SK-N-SH treated with all-trans-retinoic acid at 6 μM for 48 hours (cell line): ENCODE measurements around the gene ATP5F1D.

ENCODE experiments used
- ATAC-seq: fragments of 200-7000 bp; cut with Tn5 transposase; 3 replicates; pipeline ENCODE4 v1.9.1; 2020; ENCODE audit warnings: mild to moderate bottlenecking, moderate library complexity
- ARNTL ChIP-seq: fragments of 450-650 bp; formaldehyde crosslinking; IDR thresholded peaks from 2 replicates; pipeline ENCODE4 v1.5.0; 2020; ENCODE audit warnings: low read depth, mild to moderate bottlenecking, moderate library complexity, borderline replicate concordance
- CSDC2 ChIP-seq: fragments of 250-450 bp; sonication (Bioruptor Pico); IDR thresholded peaks from 2 replicates; pipeline ENCODE4 v1.5.0; 2020; ENCODE audit warnings: mild to moderate bottlenecking, moderate library complexity
- ESRRG ChIP-seq: fragments of 250-450 bp; sonication (Bioruptor Pico); IDR thresholded peaks from 2 replicates; pipeline ENCODE4 v1.6.1; 2021; ENCODE audit warnings: mild to moderate bottlenecking
- GLIS3 ChIP-seq: fragments of 250-450 bp; sonication (Bioruptor Pico); IDR thresholded peaks from 2 replicates; pipeline ENCODE4 v1.5.0; 2020; ENCODE audit warnings: mild to moderate bottlenecking, moderate library complexity
- ISL1 ChIP-seq: fragments of 250-450 bp; sonication (Bioruptor Pico); IDR thresholded peaks from 2 replicates; pipeline ENCODE4 v2.1.2; 2022; ENCODE audit warnings: mild to moderate bottlenecking, moderate library complexity
- OSR1 ChIP-seq: fragments of 250-450 bp; sonication (Bioruptor Pico); IDR thresholded peaks from 2 replicates; pipeline ENCODE4 v1.8.0; 2022; ENCODE audit warnings: moderate library complexity, mild to moderate bottlenecking, inconsistent platforms
- RARB ChIP-seq: fragments of 250-450 bp; sonication (Bioruptor Pico); IDR thresholded peaks from 2 replicates; pipeline ENCODE4 v1.8.0; 2021; ENCODE audit warnings: mild to moderate bottlenecking, moderate library complexity
- SNAI2 ChIP-seq: fragments of 250-450 bp; sonication (Bioruptor Pico); IDR thresholded peaks from 2 replicates; pipeline ENCODE4 v1.5.0; 2020; ENCODE audit warnings: mild to moderate bottlenecking, moderate library complexity
- TOX ChIP-seq: fragments of 250-450 bp; sonication (Bioruptor Pico); IDR thresholded peaks from 2 replicates; pipeline ENCODE4 v1.8.0; 2021; ENCODE audit warnings: mild to moderate bottlenecking, moderate library complexity, borderline replicate concordance
- ZC3H10 ChIP-seq: fragments of 250-450 bp; sonication (Bioruptor Pico); IDR thresholded peaks from 2 replicates; pipeline ENCODE4 v1.5.1; 2021; ENCODE audit warnings: mild to moderate bottlenecking, moderate library complexity
- ZFP3 ChIP-seq: fragments of 250-450 bp; sonication (Bioruptor Pico); IDR thresholded peaks from 2 replicates; pipeline ENCODE4 v1.5.0; 2020; ENCODE audit warnings: mild to moderate bottlenecking, moderate library complexity
- ZFP30 ChIP-seq: fragments of 450-650 bp; formaldehyde crosslinking; IDR thresholded peaks from 2 replicates; pipeline ENCODE4 v1.5.0; 2022; ENCODE audit warnings: mild to moderate bottlenecking, moderate library complexity
- ZNF565 ChIP-seq: fragments of 450-650 bp; formaldehyde crosslinking; conservative IDR thresholded peaks from 2 replicates; pipeline ENCODE4 v1.5.0; 2020; ENCODE audit warnings: low read depth, mild to moderate bottlenecking, moderate library complexity
- ZNF70 ChIP-seq: fragments of 450-650 bp; formaldehyde crosslinking; IDR thresholded peaks from 2 replicates; pipeline ENCODE4 v1.5.0; 2020; ENCODE audit warnings: mild to moderate bottlenecking, moderate library complexity
- ZNF8 ChIP-seq: fragments of 450-650 bp; formaldehyde crosslinking; IDR thresholded peaks from 2 replicates; pipeline ENCODE4 v1.5.0; 2020; ENCODE audit warnings: mild to moderate bottlenecking, moderate library complexity
- TF ChIP-seq, protein P1 (sequence below): fragments of 250-450 bp; sonication (Bioruptor Pico); IDR thresholded peaks from 2 replicates; pipeline ENCODE4 v1.5.1; 2021; ENCODE audit warnings: mild to moderate bottlenecking, moderate library complexity
- TF ChIP-seq, protein P2 (sequence below): fragments of 250-450 bp; sonication (Bioruptor Pico); IDR thresholded peaks from 2 replicates; pipeline ENCODE4 v1.5.1; 2020; ENCODE audit warnings: low read depth, mild to moderate bottlenecking, moderate library complexity
- TF ChIP-seq, protein P3 (sequence below): fragments of 250-450 bp; sonication (Bioruptor Pico); IDR thresholded peaks from 2 replicates; pipeline ENCODE4 v1.8.0; 2020; ENCODE audit warnings: mild to moderate bottlenecking, moderate library complexity, borderline replicate concordance
- TF ChIP-seq, protein P4 (sequence below): fragments of 250-450 bp; sonication (Bioruptor Pico); IDR thresholded peaks from 2 replicates; pipeline ENCODE4 v1.5.0; 2020; ENCODE audit warnings: mild to moderate bottlenecking, moderate library complexity

Gene ATP5F1D

DNA sequence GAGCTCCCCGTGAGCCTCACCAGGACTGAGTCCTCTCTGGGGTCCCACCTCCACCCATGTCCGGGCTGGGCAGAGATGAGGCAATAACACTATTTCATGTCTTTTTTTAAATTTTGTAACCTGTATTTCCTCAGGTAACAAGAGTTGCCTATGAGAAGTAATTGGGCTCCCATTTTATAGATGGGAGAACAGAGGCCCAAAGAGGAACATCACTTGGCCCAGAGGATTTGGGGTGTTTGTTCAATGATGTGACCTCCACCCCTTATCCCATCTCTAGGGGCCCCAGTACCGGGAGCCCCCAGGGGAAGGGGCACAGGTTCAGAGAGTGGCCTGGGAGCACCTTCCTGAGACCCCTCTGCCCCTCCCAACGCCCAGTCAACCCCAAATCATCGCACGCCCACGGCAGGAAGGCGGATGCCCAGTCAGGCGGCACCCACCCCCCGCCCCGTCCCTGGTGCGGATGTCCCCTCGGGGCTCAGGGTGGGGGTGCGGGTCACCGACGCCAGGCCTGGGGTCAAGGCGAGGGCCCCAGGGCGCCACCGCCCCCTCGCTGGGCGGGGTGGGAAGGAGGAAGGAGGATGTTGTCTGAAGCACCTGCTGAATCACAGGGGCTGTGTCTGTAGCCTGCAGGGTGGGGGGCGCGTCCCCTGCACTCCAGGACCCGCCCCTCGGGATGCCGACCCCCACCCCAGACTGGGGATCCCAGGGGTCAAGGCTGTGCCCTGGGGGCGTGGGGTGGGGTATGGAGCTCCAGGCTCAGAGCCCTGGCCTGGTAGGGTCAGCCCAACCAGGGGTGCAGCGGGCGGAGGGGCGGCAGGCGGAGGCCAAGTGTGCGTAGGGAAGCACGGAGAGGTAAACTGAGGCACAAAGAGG, 18.6 kb downstream of the ATP5F1D start:
- no peak for TF ChIP-seq ZFP3 (CRISPR knock-in tag)
- TF ChIP-seq TOX (CRISPR knock-in tag), result no peak
- TF ChIP-seq, protein P1, sequence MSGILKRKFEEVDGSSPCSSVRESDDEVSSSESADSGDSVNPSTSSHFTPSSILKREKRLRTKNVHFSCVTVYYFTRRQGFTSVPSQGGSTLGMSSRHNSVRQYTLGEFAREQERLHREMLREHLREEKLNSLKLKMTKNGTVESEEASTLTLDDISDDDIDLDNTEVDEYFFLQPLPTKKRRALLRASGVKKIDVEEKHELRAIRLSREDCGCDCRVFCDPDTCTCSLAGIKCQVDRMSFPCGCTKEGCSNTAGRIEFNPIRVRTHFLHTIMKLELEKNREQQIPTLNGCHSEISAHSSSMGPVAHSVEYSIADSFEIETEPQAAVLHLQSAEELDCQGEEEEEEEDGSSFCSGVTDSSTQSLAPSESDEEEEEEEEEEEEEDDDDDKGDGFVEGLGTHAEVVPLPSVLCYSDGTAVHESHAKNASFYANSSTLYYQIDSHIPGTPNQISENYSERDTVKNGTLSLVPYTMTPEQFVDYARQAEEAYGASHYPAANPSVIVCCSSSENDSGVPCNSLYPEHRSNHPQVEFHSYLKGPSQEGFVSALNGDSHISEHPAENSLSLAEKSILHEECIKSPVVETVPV (CRISPR knock-in tag), result peak; percentile 30; the same call in 1 of the 2 replicates
- TF ChIP-seq ZNF8 (CRISPR knock-in tag), result no peak
- TF ChIP-seq, protein P2, sequence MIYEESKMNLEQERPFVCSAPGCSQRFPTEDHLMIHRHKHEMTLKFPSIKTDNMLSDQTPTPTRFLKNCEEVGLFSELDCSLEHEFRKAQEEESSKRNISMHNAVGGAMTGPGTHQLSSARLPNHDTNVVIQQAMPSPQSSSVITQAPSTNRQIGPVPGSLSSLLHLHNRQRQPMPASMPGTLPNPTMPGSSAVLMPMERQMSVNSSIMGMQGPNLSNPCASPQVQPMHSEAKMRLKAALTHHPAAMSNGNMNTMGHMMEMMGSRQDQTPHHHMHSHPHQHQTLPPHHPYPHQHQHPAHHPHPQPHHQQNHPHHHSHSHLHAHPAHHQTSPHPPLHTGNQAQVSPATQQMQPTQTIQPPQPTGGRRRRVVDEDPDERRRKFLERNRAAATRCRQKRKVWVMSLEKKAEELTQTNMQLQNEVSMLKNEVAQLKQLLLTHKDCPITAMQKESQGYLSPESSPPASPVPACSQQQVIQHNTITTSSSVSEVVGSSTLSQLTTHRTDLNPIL, result 0 out of 2 replicates have a peak, but pooled peaks have one; percentile 15
- TF ChIP-seq, all 23 proteins: peak for 2
- ATAC-seq, result peak; percentile 21

DNA sequence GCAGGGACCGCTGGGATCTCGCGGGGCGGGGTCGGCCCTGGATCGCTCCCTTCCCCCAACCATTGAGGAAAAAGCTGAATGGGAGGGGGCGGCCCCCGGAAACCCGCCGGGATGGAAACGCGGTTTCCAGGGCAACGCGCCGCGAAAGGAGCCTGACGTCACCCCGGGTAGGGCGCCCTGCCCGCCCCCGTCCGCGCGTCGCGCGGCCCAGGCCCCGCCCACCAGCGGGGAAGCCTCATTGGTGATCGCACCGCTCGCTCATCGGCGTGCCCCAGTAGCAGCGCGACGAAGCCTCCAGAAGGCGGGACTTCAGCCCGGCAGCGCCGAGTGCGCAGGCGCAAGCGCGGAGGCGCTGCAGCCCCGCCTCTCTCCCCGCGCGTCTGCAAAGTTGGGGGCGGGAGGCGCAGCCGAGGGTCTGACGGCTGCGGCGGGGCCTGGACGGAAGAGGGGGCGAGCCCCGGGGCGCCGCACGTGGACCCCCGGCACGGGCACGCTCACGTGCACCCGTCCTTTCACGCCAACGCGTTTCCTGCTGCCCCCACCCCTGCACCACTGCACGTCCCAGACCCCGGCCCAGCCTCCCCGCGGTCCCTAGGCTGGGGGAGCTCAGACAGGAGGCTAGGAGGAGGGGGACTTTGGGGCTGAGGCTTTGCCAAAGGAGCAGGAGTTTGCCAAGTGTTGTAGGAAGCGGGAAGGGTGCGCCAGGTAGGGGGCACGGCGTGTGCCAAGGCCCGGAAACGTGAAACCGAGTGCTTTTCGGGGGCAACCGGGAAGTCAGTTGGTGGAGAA, 19.4 kb downstream of the ATP5F1D start:
- peak; percentile 76 for ATAC-seq
- TF ChIP-seq ZC3H10 (CRISPR knock-in tag), result no peak
- TF ChIP-seq ZFP30 (CRISPR knock-in tag), result no peak
- TF ChIP-seq CSDC2, result no peak
- TF ChIP-seq, protein P3, sequence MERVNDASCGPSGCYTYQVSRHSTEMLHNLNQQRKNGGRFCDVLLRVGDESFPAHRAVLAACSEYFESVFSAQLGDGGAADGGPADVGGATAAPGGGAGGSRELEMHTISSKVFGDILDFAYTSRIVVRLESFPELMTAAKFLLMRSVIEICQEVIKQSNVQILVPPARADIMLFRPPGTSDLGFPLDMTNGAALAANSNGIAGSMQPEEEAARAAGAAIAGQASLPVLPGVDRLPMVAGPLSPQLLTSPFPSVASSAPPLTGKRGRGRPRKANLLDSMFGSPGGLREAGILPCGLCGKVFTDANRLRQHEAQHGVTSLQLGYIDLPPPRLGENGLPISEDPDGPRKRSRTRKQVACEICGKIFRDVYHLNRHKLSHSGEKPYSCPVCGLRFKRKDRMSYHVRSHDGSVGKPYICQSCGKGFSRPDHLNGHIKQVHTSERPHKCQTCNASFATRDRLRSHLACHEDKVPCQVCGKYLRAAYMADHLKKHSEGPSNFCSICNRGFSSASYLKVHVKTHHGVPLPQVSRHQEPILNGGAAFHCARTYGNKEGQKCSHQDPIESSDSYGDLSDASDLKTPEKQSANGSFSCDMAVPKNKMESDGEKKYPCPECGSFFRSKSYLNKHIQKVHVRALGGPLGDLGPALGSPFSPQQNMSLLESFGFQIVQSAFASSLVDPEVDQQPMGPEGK (CRISPR knock-in tag), result peak; percentile 91; the same call in 1 of the 2 replicates
- TF ChIP-seq ZFP3 (CRISPR knock-in tag), result peak; percentile 86
- TF ChIP-seq, all 23 proteins: peak for 2

DNA sequence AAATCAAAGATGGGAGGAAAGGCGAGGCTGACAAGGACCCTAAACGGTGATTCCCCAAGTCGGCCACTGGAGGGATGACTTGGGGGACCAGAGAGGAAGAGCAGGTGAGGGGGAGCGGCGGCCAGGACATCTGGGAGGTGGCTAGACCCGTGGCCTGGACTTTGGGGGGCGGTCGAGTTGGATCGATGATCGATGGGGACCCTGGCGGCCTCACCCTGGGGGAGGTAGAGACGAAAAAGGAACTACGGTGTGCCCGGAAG, 19.9 kb downstream of the ATP5F1D start:
- no peak for ATAC-seq
- TF ChIP-seq RARB (CRISPR knock-in tag) (no peak), CSDC2 (no peak), GLIS3 (no peak)
- TF ChIP-seq, protein P3 (CRISPR knock-in tag), result peak; percentile 4; the same call in 1 of the 2 replicates
- TF ChIP-seq, all 23 proteins: peak for 1

DNA sequence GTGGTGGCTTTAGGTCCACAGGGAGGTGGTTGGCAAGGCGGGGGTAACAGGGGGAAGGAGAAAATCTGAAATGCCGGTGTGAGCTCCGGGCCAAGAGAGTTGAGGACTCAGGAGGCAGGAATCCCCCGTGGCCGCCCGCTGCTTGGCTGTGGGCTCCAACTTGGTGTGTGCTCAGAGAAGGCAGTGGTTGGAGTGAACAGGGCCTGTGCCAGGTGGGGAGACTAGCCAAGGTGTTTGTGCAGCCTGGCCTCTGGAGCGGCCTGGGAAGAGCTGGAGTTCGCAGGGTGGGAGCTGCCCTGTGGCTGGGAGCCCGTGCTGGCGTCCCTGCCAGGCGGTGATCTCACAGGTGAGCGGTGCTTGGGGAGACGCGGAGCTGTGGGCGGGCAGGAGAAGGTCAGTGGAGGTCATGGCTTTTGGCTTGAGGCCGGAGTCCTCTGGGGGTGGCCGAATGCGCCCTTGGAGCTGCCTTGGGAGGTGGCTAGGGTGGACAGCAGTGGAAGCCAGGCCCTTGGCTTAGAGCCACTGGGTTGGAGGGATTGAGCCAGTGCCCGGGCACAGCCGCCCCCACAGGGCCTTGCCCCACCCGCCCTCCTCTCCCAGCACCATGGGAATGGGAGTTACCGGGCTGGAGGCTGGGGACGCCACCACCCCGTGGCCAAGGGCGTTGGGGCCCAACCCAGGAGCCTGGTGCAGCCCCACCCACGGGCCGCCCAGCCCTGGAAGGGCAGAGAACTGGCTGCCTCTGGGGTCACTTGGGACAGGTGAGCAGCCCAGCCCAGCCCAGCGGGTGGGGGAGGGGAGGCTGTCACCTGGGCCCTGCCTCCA, 20.5 kb downstream of the ATP5F1D start:
- no peak for ATAC-seq
- TF ChIP-seq, protein P2, result no peak
- no peak for TF ChIP-seq CSDC2
- no peak for TF ChIP-seq ZNF70 (CRISPR knock-in tag)
- no peak for TF ChIP-seq ISL1 (CRISPR knock-in tag)
- no peak for TF ChIP-seq ARNTL (CRISPR knock-in tag)
- no peak for TF ChIP-seq GLIS3
- TF ChIP-seq ZNF565 (CRISPR knock-in tag), result no peak
- TF ChIP-seq, protein P4, sequence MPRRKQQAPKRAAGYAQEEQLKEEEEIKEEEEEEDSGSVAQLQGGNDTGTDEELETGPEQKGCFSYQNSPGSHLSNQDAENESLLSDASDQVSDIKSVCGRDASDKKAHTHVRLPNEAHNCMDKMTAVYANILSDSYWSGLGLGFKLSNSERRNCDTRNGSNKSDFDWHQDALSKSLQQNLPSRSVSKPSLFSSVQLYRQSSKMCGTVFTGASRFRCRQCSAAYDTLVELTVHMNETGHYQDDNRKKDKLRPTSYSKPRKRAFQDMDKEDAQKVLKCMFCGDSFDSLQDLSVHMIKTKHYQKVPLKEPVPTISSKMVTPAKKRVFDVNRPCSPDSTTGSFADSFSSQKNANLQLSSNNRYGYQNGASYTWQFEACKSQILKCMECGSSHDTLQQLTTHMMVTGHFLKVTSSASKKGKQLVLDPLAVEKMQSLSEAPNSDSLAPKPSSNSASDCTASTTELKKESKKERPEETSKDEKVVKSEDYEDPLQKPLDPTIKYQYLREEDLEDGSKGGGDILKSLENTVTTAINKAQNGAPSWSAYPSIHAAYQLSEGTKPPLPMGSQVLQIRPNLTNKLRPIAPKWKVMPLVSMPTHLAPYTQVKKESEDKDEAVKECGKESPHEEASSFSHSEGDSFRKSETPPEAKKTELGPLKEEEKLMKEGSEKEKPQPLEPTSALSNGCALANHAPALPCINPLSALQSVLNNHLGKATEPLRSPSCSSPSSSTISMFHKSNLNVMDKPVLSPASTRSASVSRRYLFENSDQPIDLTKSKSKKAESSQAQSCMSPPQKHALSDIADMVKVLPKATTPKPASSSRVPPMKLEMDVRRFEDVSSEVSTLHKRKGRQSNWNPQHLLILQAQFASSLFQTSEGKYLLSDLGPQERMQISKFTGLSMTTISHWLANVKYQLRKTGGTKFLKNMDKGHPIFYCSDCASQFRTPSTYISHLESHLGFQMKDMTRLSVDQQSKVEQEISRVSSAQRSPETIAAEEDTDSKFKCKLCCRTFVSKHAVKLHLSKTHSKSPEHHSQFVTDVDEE (CRISPR knock-in tag), result no peak
- no peak for TF ChIP-seq ZFP30 (CRISPR knock-in tag)
- no peak for TF ChIP-seq OSR1 (CRISPR knock-in tag)
- TF ChIP-seq ZNF8 (CRISPR knock-in tag), result no peak
- TF ChIP-seq, protein P3 (CRISPR knock-in tag), result no peak
- TF ChIP-seq ESRRG (CRISPR knock-in tag), result no peak
- no peak for TF ChIP-seq ZFP3 (CRISPR knock-in tag)
- no peak for TF ChIP-seq RARB (CRISPR knock-in tag)
- TF ChIP-seq SNAI2 (CRISPR knock-in tag), result no peak
